Right forelimb (tissue), 1 donor: ENCODE measurements around the gene TGFBR2.

Experiments
- DNase-seq: peaks from one replicate; pipeline ENCODE4 v3.0.0-alpha.2; 2018

Gene TGFBR2

DNA sequence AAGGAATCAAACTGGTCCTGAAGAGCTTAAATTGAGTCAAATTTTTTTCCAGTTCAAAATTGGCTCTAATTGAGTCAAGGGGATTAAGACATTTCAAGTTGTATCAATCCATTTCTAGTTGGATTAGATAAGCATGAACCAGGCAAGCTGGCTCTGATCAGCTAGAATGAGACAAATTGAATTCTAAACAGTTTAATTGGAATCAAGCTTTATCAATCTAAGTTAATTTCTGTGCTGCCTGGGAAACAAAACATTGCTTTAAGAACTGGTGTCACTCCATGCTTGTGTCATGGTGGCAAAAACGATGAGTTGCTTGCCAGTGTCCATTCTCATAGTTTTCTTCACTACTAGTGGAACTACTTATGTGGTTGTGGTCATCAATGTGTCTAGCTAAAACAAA is 116.8 kb downstream of the TGFBR2 start:
- no peak for DNase-seq

DNA sequence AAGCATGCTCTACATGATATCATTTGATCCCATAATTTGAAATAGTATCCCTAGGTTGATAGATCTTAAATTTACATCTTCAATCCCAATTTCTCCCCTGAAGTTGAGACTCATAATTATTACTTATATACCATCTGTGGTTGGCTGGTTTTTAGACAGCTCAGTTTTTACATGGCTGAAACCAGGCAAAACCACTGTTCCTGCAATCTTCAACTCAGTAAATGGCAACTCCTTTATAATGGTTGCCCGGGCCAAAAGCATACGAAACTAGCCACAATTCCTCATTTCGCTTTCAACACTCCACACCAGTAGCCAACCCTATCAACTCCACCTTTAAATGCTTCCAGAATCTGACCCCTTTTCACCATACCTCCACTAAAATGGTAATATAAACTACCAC is 118.5 kb downstream of the TGFBR2 start:
- no peak for DNase-seq

- no peak for DNase-seq
Measured at GRCh38 chr3:30728143-30728542, 121.7 kb downstream of the TGFBR2 start.

DNA sequence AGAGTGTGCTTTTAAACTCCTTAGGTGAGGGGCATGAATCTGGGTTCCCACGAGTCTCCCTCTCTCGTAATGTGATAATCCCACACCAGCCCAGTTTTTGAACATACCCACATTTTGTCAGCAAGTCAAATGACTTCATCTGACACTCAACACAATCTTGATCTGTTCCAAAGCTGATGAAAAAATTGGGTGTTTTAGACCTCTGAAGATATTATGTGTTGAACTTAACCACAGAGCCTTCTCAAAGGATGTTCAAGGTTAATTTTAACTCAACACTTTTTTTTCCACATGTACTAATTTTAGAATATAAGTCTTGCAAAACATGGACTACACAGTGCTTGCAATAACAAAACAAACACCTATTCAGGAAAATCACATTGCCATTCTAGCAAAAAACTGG is 123.1 kb downstream of the TGFBR2 start:
- DNase-seq, result no peak

- no peak for DNase-seq
Measured at GRCh38 chr3:30729936-30730335, 123.5 kb downstream of the TGFBR2 start.

- DNase-seq, result no peak
Measured at GRCh38 chr3:30730967-30731366, 124.6 kb downstream of the TGFBR2 start.

GRCh38 chr3:30733209-30733608 is 126.8 kb downstream of the TGFBR2 start:
- DNase-seq, result no peak

DNA sequence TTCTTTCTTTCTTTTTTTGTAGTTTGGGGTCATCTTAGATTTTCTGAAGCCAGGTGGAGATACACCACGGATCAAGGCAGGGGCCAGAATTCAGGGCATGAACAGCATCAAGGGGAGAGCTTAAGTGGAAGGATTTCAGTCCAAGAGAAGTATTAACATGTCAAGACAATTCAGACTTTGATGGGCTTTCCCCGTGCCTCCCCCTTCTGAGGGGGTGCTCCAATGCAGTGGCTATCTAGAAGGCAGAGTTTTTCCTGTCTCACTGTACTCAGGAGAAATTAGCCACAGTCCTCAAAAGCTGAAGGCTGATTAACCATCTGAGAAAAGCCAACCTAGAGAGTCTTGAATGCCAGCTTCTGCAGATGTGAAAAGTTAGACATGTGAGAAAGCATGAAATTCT is 127.3 kb downstream of the TGFBR2 start:
- no peak for DNase-seq

- DNase-seq, result no peak
Measured at GRCh38 chr3:30737743-30738499, 131.5 kb downstream of the TGFBR2 start.

GRCh38 chr3:30738605-30739004 is 132.2 kb downstream of the TGFBR2 start:
- DNase-seq, result no peak

GRCh38 chr3:30741889-30742288 is 135.5 kb downstream of the TGFBR2 start:
- DNase-seq, result no peak

DNA sequence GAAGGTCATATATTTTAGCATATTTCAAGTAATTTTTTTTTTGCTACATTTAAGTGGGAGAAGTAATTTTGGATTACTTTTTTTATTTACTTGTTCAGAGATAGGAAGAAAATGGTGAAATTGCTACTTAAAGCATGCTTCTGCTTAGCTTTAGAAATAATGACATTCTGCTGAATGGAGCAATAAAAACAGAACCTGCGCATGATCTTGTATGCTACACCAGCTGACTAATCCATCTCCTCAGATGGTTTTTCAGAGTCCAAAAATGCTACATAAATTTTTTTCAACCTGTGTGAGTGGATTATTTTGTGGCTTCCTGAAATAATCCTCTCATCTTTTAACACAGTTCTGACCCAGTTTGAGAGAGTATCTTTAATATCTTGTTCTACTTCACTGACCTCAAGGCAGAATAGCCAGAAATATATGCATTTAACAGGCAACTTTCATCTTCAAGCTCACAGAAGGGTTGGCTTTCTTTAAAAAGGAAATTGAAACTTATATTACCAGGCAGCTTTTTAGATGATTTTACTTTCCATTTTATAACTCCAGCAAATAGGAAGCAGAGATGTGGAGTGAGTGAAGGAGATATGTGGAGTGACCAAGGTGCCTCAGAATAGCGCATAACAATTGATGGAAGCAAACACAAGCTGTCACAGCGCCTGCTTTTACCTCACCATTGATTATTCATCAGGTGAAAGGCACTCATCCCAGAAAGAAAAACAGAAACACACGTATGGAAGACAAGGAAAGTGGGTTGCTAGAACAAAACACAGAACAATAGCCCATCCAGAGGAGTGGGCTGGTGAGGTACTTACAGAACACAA is 136.6 kb downstream of the TGFBR2 start:
- DNase-seq, result no peak
